MM.1S (cell line): ENCODE measurements around the gene RPUSD1.

Experiments used
- EZH2phosphoT487 ChIP-seq: fragments of 300-600 bp; sonication (generic); IDR thresholded peaks from 2 replicates; pipeline ENCODE4 v1.6.1; 2018; ENCODE audit warnings: antibody characterized with exemption, low read length
- TF ChIP-seq, protein P1 (sequence below): fragments of 300-600 bp; sonication (generic); IDR thresholded peaks from 2 replicates; pipeline ENCODE4 v1.5.1; 2016; ENCODE audit warnings: antibody characterized with exemption, low read length, mixed read lengths

DNA sequence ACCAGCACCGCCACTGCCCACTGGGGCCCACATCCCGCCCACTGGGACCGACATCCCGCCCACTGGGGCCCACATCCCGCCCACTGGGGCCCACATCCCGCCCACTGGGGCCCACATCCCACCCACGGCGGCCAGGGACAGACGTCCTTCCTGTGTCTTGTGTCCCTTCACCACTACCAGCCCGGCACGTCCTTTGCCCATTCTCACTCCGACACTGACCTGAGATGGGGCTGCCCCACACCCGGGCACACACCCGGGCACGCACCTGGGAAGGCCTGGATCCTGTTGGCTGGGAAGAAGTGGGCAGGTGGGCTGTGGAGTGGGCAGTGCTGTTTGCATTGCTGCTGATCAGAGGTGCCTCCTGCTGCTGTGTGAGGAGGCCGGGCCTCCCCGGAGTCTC lies 40.7 kb upstream of the RPUSD1 start:
- TF ChIP-seq, protein P1, sequence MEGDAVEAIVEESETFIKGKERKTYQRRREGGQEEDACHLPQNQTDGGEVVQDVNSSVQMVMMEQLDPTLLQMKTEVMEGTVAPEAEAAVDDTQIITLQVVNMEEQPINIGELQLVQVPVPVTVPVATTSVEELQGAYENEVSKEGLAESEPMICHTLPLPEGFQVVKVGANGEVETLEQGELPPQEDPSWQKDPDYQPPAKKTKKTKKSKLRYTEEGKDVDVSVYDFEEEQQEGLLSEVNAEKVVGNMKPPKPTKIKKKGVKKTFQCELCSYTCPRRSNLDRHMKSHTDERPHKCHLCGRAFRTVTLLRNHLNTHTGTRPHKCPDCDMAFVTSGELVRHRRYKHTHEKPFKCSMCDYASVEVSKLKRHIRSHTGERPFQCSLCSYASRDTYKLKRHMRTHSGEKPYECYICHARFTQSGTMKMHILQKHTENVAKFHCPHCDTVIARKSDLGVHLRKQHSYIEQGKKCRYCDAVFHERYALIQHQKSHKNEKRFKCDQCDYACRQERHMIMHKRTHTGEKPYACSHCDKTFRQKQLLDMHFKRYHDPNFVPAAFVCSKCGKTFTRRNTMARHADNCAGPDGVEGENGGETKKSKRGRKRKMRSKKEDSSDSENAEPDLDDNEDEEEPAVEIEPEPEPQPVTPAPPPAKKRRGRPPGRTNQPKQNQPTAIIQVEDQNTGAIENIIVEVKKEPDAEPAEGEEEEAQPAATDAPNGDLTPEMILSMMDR, result no peak
- TF ChIP-seq EZH2phosphoT487, result no peak
